Spleen (tissue), 7 donors: ENCODE results near the gene TSPOAP1.

Source experiments
- POLR2A ChIP-seq, 3 donors: fragments of 450-650 bp; IDR thresholded peaks; one replicate each; pipeline ENCODE4 v1.5.1; 2017; ENCODE audit warnings: antibody characterized with exemption in 3 of 3, mild to moderate bottlenecking in 1 of 3
- TF ChIP-seq, protein P1 (sequence below), 11 experiments: fragments of 200-600 bp in 7 of 11; fragments of 450-650 bp in 4 of 11; sonication (generic) in 4 of 11; IDR thresholded peaks in 8 of 11; conservative IDR thresholded peaks in 3 of 11; 1 replicate in 7 of 11; 2 replicates in 4 of 11; pipeline versions ENCODE4 v1.4.0 to v1.8.0; 2016 to 2021; ENCODE audit warnings: antibody characterized with exemption in 11 of 11, inconsistent platforms in 4 of 11, mild to moderate bottlenecking in 1 of 11
- donor health status: DM: no; HTN: no; CAD: no; lungs with moderate emphysema.
- donor health status: DM: no; HTN: no; CAD: no.
- donor health status: DM: no; HTN: no; CAD: no.

DNA sequence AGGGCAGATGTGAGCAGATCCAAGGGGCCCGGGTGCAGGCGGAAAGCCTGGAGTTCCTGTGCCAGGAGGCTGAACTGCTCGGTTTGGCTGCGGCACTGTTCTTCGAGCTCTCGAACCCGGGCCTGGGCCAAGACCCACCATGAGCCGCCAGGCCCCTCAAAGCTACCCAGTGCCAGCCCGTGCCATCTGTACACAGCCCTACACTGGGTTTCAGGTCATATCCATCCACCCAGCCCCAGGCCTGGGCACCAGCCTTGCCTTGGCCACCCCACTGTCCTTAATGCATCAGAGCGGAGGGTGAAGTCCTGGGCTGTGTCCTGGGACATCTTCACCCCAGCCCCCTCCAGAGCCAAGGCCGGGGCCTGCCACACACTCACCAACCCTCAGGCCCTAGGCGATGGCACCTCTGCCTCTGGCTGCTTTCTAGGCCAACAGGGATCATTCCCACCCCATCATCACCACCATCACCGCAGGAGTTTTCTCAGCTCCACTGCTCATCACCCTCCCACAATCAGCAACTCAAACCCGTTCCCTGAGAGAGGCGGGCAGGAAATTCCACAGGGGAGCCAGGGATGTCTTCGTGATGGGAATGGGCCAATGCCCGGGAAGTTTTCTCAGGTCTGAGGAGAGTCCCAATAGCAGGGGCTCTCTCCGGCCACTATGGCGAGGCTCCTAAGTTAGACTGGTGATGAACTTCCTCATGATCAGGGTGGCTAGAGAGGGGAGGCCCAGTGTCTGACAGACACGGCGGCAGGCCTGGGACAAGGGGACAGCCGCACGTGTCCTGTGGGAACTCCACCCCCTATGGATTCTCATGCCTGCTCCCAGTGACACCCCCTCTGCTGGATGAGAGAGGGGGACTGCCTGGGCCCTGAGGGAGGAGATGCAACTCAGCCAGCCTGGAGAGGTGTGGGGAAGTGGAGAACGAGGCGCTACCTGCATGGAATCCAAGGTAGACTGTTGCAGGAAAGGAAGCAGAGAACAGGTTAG is 9.1 kb downstream of the TSPOAP1 start:
- TF ChIP-seq, protein P1, sequence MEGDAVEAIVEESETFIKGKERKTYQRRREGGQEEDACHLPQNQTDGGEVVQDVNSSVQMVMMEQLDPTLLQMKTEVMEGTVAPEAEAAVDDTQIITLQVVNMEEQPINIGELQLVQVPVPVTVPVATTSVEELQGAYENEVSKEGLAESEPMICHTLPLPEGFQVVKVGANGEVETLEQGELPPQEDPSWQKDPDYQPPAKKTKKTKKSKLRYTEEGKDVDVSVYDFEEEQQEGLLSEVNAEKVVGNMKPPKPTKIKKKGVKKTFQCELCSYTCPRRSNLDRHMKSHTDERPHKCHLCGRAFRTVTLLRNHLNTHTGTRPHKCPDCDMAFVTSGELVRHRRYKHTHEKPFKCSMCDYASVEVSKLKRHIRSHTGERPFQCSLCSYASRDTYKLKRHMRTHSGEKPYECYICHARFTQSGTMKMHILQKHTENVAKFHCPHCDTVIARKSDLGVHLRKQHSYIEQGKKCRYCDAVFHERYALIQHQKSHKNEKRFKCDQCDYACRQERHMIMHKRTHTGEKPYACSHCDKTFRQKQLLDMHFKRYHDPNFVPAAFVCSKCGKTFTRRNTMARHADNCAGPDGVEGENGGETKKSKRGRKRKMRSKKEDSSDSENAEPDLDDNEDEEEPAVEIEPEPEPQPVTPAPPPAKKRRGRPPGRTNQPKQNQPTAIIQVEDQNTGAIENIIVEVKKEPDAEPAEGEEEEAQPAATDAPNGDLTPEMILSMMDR (IDR thresholded peaks at IDR 0.05 in 8 of 11, conservative IDR thresholded peaks at IDR 0.05 in 3 of 11) = no peak
- TF ChIP-seq POLR2A (IDR thresholded peaks at IDR 0.05) = no peak
